Measurements from ENCODE around the gene FUCA2. TPM values are rescaled to one million over a fixed set of nuclear protein-coding genes. Genes with fewer than 3 reads are reported as not detected.
A peak's percentile ranks its signal among the peaks of the same experiment; 100 is the strongest.

FUCA2 gene
- total RNA-seq, 1 donor: 74.4 TPM

DNA sequence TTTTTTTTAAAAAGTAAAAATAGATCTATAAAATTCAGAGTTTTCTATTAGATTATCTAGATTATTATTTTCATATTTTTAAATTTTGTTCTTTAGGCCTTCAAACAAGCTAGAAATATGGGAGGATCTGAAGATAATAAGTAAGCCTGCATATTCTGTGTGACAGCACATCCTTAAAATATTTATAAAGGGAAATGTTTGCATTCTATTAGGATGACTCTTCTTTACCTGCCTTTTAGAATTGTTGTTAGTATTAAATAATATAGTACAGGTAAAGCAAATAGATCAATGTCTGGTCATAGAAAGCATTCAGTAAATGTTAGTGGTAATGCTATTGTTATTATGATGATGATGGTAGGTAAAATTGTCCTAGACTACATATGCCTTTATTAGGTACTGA lies 43.5 kb downstream of the FUCA2 start:
- TF ChIP-seq CTCF (IDR thresholded peaks at IDR 0.05; ENCODE audit: insufficient read depth, low read length): no peak
- no peak for DNase-seq (ENCODE audit: low read depth)
- H3K4me3 ChIP-seq (ENCODE audit: low read depth, low read length): no peak overlapping the region

GRCh38 chr6:143465546-143465945 lies 46.0 kb downstream of the FUCA2 start:
- TF ChIP-seq CTCF (IDR thresholded peaks at IDR 0.05; ENCODE audit: insufficient read depth, low read length): no peak
- H3K4me3 ChIP-seq (ENCODE audit: low read depth, low read length): no peak overlapping the region
- DNase-seq (ENCODE audit: low read depth): peak; percentile 29

- DNase-seq (ENCODE audit: low read depth): peak; percentile 19
- no peak overlapping the region for H3K4me3 ChIP-seq (ENCODE audit: low read depth, low read length)
- TF ChIP-seq CTCF (IDR thresholded peaks at IDR 0.05; ENCODE audit: insufficient read depth, low read length): no peak
Observed at GRCh38 chr6:143457563-143458359, 53.8 kb downstream of the FUCA2 start.

- no peak for TF ChIP-seq CTCF (IDR thresholded peaks at IDR 0.05; ENCODE audit: insufficient read depth, low read length)
- DNase-seq (ENCODE audit: low read depth): peak; percentile 30
- peak overlapping the region; percentile 98 for H3K4me3 ChIP-seq (ENCODE audit: low read depth, low read length)
Observed at GRCh38 chr6:143451531-143451930, 60.0 kb downstream of the FUCA2 start.

- TF ChIP-seq CTCF (IDR thresholded peaks at IDR 0.05; ENCODE audit: insufficient read depth, low read length): no peak
- peak; percentile 93 for DNase-seq (ENCODE audit: low read depth)
- peak within 1 kb of the TSS; percentile 98 for H3K4me3 ChIP-seq (ENCODE audit: low read depth, low read length)
Observed at GRCh38 chr6:143450453-143451371, 60.8 kb downstream of the FUCA2 start, which contains the start of the genes ADAT2 and PEX3. TSS of gene ADAT2 (minus strand) at chr6:143450695. CDS start at chr6:143450658, 37 bp downstream. TSS of gene PEX3 (plus strand) at chr6:143450805. CDS start at chr6:143451043, 238 bp downstream.

- no peak for TF ChIP-seq CTCF (IDR thresholded peaks at IDR 0.05; ENCODE audit: insufficient read depth, low read length)
- H3K4me3 ChIP-seq (ENCODE audit: low read depth, low read length): peak overlapping the region; percentile 98
- peak; percentile 38 for DNase-seq (ENCODE audit: low read depth)
Observed at GRCh38 chr6:143449714-143450452, 61.6 kb downstream of the FUCA2 start.

Measured in fibroblast of the aortic adventitia (primary cell).